Neural progenitor cell (in vitro differentiated cells): ENCODE data around the gene PRDX6. TPM values are rescaled to one million over a fixed set of nuclear protein-coding genes. Genes with fewer than 3 reads are reported as not detected.

Experiments
- DNase-seq: peaks from one replicate; pipeline ENCODE4 v3.0.0-alpha.2; 2016; ENCODE audit warnings: low spot score
- H2AFZ ChIP-seq: fragments of 200-600 bp; sonication (generic); replicated peaks from 2 replicates; pipeline ENCODE4 v1.6.1; 2016; ENCODE audit warnings: antibody characterized with exemption
- H3F3A ChIP-seq: fragments of 200-600 bp; sonication (generic); 2 replicates; pipeline ENCODE4 v1.6.1; 2016; ENCODE audit warnings: antibody characterized with exemption, low read depth
- H3K27ac ChIP-seq: fragments of 200-600 bp; sonication (generic); 2 replicates; pipeline ENCODE4 v1.5.1; 2016; ENCODE audit warnings: mild to moderate bottlenecking
- H3K27me3 ChIP-seq: fragments of 200-600 bp; sonication (generic); 2 replicates; pipeline ENCODE4 v1.6.1; 2016; ENCODE audit warnings: mild to moderate bottlenecking, moderate library complexity
- H3K36me3 ChIP-seq: fragments of 200-600 bp; sonication (generic); 2 replicates; pipeline ENCODE4 v1.5.1; 2016
- H3K4me1 ChIP-seq: fragments of 200-600 bp; sonication (generic); 2 replicates; pipeline ENCODE4 v1.6.1; 2016; ENCODE audit warnings: mixed run types
- H3K4me2 ChIP-seq: fragments of 200-600 bp; sonication (generic); 2 replicates; pipeline ENCODE4 v1.6.1; 2016
- H3K4me3 ChIP-seq: fragments of 200-600 bp; sonication (generic); 2 replicates; pipeline ENCODE4 v1.5.1; 2016
- H3K79me2 ChIP-seq: fragments of 200-600 bp; sonication (generic); 2 replicates; pipeline ENCODE4 v1.6.1; 2016; ENCODE audit warnings: low read depth
- H3K9ac ChIP-seq: fragments of 200-600 bp; sonication (generic); 2 replicates; pipeline ENCODE4 v1.6.1; 2016
- H3K9me3 ChIP-seq: fragments of 200-600 bp; sonication (generic); 2 replicates; pipeline ENCODE4 v1.5.1; 2016; ENCODE audit warnings: low read depth
- H4K20me1 ChIP-seq: fragments of 200-600 bp; sonication (generic); 2 replicates; pipeline ENCODE4 v1.6.1; 2016; ENCODE audit warnings: low read depth
- H3K27ac Mint-ChIP-seq: 3 replicates; pipeline ENCODE4 v1.8.0; 2021; ENCODE audit warnings: mixed read lengths
- H3K27me3 Mint-ChIP-seq: 2 replicates; pipeline ENCODE4 v1.8.0; 2022; ENCODE audit warnings: low read depth, mild to moderate bottlenecking, inconsistent platforms, moderate library complexity, mixed read lengths; ENCODE audit not compliant: insufficient read depth
- H3K36me3 Mint-ChIP-seq: 3 replicates; pipeline ENCODE4 v1.8.0; 2021; ENCODE audit warnings: mixed read lengths
- H3K4me1 Mint-ChIP-seq: 3 replicates; pipeline ENCODE4 v1.8.0; 2021; ENCODE audit warnings: mixed read lengths
- H3K4me3 Mint-ChIP-seq: 3 replicates; pipeline ENCODE4 v1.8.0; 2021; ENCODE audit warnings: mild to moderate bottlenecking, moderate library complexity, mixed read lengths
- H3K9me3 Mint-ChIP-seq: 3 replicates; pipeline ENCODE4 v1.8.0; 2020; ENCODE audit warnings: mixed read lengths
- EZH2 ChIP-seq: fragments of 200-600 bp; sonication (generic); IDR thresholded peaks from 2 replicates; pipeline ENCODE4 v1.6.1; 2017; ENCODE audit warnings: antibody characterized with exemption, mild to moderate bottlenecking, moderate library complexity
- EZH2phosphoT487 ChIP-seq: fragments of 200-600 bp; sonication (generic); IDR thresholded peaks from 2 replicates; pipeline ENCODE4 v1.6.1; 2017; ENCODE audit warnings: antibody characterized with exemption
- total RNA-seq: library from RNA; depleted of rRNA; stranded (reverse); fragments of >200 nt; gene quantifications from 2 replicates; pipeline ENCODE4 v1.2.3, GENCODE V29; 2015; ENCODE audit warnings: low replicate concordance
- TF ChIP-seq, protein P1 (sequence below): fragments of 200-600 bp; sonication (generic); IDR thresholded peaks from 2 replicates; pipeline ENCODE4 v1.5.1; 2017; ENCODE audit warnings: antibody characterized with exemption, mild to moderate bottlenecking

Gene PRDX6
- total RNA-seq, 1 donor from 2014 or later: 441 TPM

DNA sequence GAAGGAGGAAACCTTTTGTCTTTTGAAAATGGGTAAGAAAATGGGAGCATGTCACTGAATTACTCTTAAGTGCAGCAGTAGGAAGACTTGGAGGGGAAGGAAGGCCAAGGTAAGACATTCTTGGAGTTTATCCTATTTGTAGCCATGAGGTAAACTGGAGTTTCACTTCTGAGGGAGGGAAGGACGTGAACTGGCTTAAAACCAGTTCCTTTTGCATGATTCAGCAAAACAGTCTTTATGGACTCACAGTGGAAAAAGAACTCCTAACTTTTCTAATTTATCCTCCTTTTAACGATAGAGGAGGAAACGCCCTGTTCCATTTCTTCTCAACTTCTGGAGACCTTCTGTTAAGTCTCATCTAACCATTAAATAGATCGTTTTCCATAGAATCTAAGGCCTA, 2.5 kb downstream of the PRDX6 start:
- H3K4me1 ChIP-seq: peaks cover 29% of the 10 kb centered on the region
- H3K36me3 Mint-ChIP-seq: peaks cover 32% of the 10 kb centered on the region

DNA sequence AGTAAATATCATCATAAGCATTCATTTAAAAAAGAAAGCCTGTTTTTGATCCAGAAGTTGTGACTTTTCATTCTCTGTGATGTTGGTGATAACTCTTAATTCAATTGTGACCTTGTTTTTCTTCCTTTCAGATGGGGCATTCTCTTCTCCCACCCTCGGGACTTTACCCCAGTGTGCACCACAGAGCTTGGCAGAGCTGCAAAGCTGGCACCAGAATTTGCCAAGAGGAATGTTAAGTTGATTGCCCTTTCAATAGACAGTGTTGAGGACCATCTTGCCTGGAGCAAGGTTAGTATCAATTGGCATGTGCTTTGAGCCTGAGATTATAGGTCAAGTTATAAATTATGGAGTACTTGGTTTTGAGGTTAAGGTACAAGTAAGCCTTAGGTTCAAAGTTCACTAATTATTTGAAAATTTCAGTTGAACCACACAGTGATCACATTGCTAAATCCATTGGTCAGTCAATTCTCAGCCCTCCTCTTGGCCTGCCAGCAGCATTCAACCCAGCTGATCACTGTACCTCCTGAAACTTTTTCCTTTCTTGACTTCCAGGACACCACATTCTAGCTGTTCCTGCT, 4.1 kb downstream of the PRDX6 start:
- no peak for DNase-seq
- Histone ChIP-seq H3K27ac (no peak overlapping the region), H3K4me1 (peaks cover 20% of the 10 kb centered on the region), H3K4me3 (no peak overlapping the region), H3F3A (peaks cover 4% of the 10 kb centered on the region), H3K79me2 (peaks cover 67% of the 10 kb centered on the region), H3K9ac (no peak overlapping the region), H3K9me3 (no peaks in the 10 kb centered on the region), H3K27me3 (no peaks in the 10 kb centered on the region), H4K20me1 (peaks cover 48% of the 10 kb centered on the region), H3K36me3 (peaks cover 46% of the 10 kb centered on the region), H2AFZ (no peak overlapping the region), H3K4me2 (no peak overlapping the region)
- H3K4me1 Mint-ChIP-seq: peaks cover 18% of the 10 kb centered on the region
- peaks cover 2% of the 10 kb centered on the region for H3K27me3 Mint-ChIP-seq
- H3K9me3 Mint-ChIP-seq: no peaks in the 10 kb centered on the region
- H3K36me3 Mint-ChIP-seq: peaks cover 45% of the 10 kb centered on the region
- TF ChIP-seq EZH2phosphoT487 (no peak), EZH2 (no peak)
- TF ChIP-seq, protein P1, sequence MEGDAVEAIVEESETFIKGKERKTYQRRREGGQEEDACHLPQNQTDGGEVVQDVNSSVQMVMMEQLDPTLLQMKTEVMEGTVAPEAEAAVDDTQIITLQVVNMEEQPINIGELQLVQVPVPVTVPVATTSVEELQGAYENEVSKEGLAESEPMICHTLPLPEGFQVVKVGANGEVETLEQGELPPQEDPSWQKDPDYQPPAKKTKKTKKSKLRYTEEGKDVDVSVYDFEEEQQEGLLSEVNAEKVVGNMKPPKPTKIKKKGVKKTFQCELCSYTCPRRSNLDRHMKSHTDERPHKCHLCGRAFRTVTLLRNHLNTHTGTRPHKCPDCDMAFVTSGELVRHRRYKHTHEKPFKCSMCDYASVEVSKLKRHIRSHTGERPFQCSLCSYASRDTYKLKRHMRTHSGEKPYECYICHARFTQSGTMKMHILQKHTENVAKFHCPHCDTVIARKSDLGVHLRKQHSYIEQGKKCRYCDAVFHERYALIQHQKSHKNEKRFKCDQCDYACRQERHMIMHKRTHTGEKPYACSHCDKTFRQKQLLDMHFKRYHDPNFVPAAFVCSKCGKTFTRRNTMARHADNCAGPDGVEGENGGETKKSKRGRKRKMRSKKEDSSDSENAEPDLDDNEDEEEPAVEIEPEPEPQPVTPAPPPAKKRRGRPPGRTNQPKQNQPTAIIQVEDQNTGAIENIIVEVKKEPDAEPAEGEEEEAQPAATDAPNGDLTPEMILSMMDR: no peak
- H3K4me3 Mint-ChIP-seq: no peak overlapping the region
- no peak overlapping the region for H3K27ac Mint-ChIP-seq

More for the DNA sequence above, 2.5 kb downstream of the PRDX6 start:
- peaks cover 29% of the 10 kb centered on the region for H3K4me1 Mint-ChIP-seq
- H3F3A ChIP-seq: peaks cover 4% of the 10 kb centered on the region
- peaks cover 74% of the 10 kb centered on the region for H3K79me2 ChIP-seq
- H3K36me3 ChIP-seq: peaks cover 36% of the 10 kb centered on the region
- no peak for DNase-seq
- H3K27me3 Mint-ChIP-seq: peaks cover 2% of the 10 kb centered on the region
- H3K4me3 ChIP-seq: peak overlapping the region; percentile 97
- H2AFZ ChIP-seq: no peak overlapping the region
- no peak overlapping the region for H3K27ac ChIP-seq
- no peaks in the 10 kb centered on the region for H3K9me3 ChIP-seq
- H3K27me3 ChIP-seq: no peaks in the 10 kb centered on the region
- no peak for TF ChIP-seq EZH2phosphoT487
- TF ChIP-seq EZH2: no peak
- TF ChIP-seq, protein P1: no peak
- H3K27ac Mint-ChIP-seq: no peak overlapping the region
- H3K4me2 ChIP-seq: peak overlapping the region; percentile 88
- no peak overlapping the region for H3K9ac ChIP-seq
- H3K9me3 Mint-ChIP-seq: no peaks in the 10 kb centered on the region
- peak overlapping the region; percentile 90 for H3K4me3 Mint-ChIP-seq
- peaks cover 48% of the 10 kb centered on the region for H4K20me1 ChIP-seq

GRCh38 chr1:173482683-173483082, 5.5 kb downstream of the PRDX6 start:
- TF ChIP-seq, protein P1: no peak
- no peak for TF ChIP-seq EZH2
- no peak for TF ChIP-seq EZH2phosphoT487
- Mint-ChIP-seq H3K9me3 (no peaks in the 10 kb centered on the region), H3K4me1 (peaks cover 18% of the 10 kb centered on the region), H3K4me3 (no peak overlapping the region), H3K36me3 (peaks cover 53% of the 10 kb centered on the region), H3K27me3 (peaks cover 2% of the 10 kb centered on the region), H3K27ac (no peak overlapping the region)
- H3K4me3 ChIP-seq: no peak overlapping the region
- no peak overlapping the region for H3K4me2 ChIP-seq
- no peaks in the 10 kb centered on the region for H3K27me3 ChIP-seq
- peaks cover 57% of the 10 kb centered on the region for H3K79me2 ChIP-seq
- DNase-seq: no peak
- H2AFZ ChIP-seq: no peak overlapping the region
- peaks cover 4% of the 10 kb centered on the region for H3F3A ChIP-seq
- no peak overlapping the region for H3K9ac ChIP-seq
- peaks cover 19% of the 10 kb centered on the region for H3K4me1 ChIP-seq
- H3K27ac ChIP-seq: no peak overlapping the region
- H4K20me1 ChIP-seq: peaks cover 48% of the 10 kb centered on the region
- no peaks in the 10 kb centered on the region for H3K9me3 ChIP-seq
- H3K36me3 ChIP-seq: peaks cover 49% of the 10 kb centered on the region
